ENCODE results near the gene FGD4.

The FGD4 gene

GRCh38 chr12:32457251-32458025, 58.1 kb downstream of the FGD4 start:
- no peak for DNase-seq

- DNase-seq: no peak
Observed at GRCh38 chr12:32460638-32461037, 61.3 kb downstream of the FGD4 start.

- no peak for DNase-seq
Observed at GRCh38 chr12:32462908-32463307, 63.5 kb downstream of the FGD4 start.

GRCh38 chr12:32466187-32466586, 66.8 kb downstream of the FGD4 start:
- no peak for DNase-seq

GRCh38 chr12:32466986-32467711, 67.8 kb downstream of the FGD4 start:
- no peak for DNase-seq

- no peak for DNase-seq
Observed at GRCh38 chr12:32467959-32468863, 68.9 kb downstream of the FGD4 start.

GRCh38 chr12:32470936-32471470, 71.6 kb downstream of the FGD4 start:
- no peak for DNase-seq

- DNase-seq: no peak
Observed at GRCh38 chr12:32471591-32472001, 72.2 kb downstream of the FGD4 start.

- no peak for DNase-seq
Observed at GRCh38 chr12:32475724-32476123, 76.4 kb downstream of the FGD4 start.

- no peak for DNase-seq
Observed at GRCh38 chr12:32476446-32476845, 77.1 kb downstream of the FGD4 start.

GRCh38 chr12:32477714-32478113, 78.4 kb downstream of the FGD4 start:
- no peak for DNase-seq

- no peak for DNase-seq
Observed at GRCh38 chr12:32478166-32478565, 78.8 kb downstream of the FGD4 start.

GRCh38 chr12:32478858-32479725, 79.7 kb downstream of the FGD4 start:
- DNase-seq: no peak

- DNase-seq: peak; percentile 82
Observed at GRCh38 chr12:32482226-32482625, 82.9 kb downstream of the FGD4 start.

GRCh38 chr12:32483499-32483898, 84.1 kb downstream of the FGD4 start:
- DNase-seq: peak; percentile 37

GRCh38 chr12:32483993-32484392, 84.6 kb downstream of the FGD4 start:
- DNase-seq: no peak

GRCh38 chr12:32486158-32486557, 86.8 kb downstream of the FGD4 start:
- no peak for DNase-seq

GRCh38 chr12:32488132-32488531, 88.8 kb downstream of the FGD4 start:
- no peak for DNase-seq

- no peak for DNase-seq
Observed at GRCh38 chr12:32489070-32489469, 89.7 kb downstream of the FGD4 start.

GRCh38 chr12:32490801-32491200, 91.4 kb downstream of the FGD4 start:
- DNase-seq: no peak

- no peak for DNase-seq
Observed at GRCh38 chr12:32493282-32493681, 93.9 kb downstream of the FGD4 start.

- no peak for DNase-seq
Observed at GRCh38 chr12:32494656-32495055, 95.3 kb downstream of the FGD4 start.
